Naive B cell (primary cell): ENCODE results near the gene CENPB. TPM values are rescaled to one million over a fixed set of nuclear protein-coding genes. Genes with fewer than 3 reads are reported as not detected.

Source experiments
- ATAC-seq, 2 donors: fragments of 150-1000 bp; cut with Tn5 transposase; 2 replicates each; pipeline ENCODE4 v1.10.0; 2021; ENCODE audit warnings: low read depth in 2 of 2, mild to moderate bottlenecking in 2 of 2, moderate library complexity in 2 of 2
- DNase-seq: peaks from one replicate; pipeline ENCODE4 v3.0.0; 2022
- H3K27ac Mint-ChIP-seq, 6 donors: one replicate each; pipeline ENCODE4 v1.8.0; 2020 to 2022; ENCODE audit warnings: mild to moderate bottlenecking in 6 of 6, mixed read lengths in 6 of 6, moderate library complexity in 5 of 6, inconsistent platforms in 2 of 6
- H3K27me3 Mint-ChIP-seq, 3 donors: one replicate each; pipeline ENCODE4 v1.8.0; 2021 to 2022; ENCODE audit warnings: mixed read lengths in 3 of 3, mild to moderate bottlenecking in 1 of 3
- H3K36me3 Mint-ChIP-seq, 2 donors: one replicate each; pipeline ENCODE4 v1.8.0; 2020 to 2022; ENCODE audit warnings: mixed read lengths in 2 of 2, inconsistent platforms in 1 of 2, mild to moderate bottlenecking in 1 of 2
- H3K4me1 Mint-ChIP-seq, 3 donors: one replicate each; pipeline ENCODE4 v1.8.0; 2020 to 2022; ENCODE audit warnings: mixed read lengths in 3 of 3, inconsistent platforms in 1 of 3, mild to moderate bottlenecking in 1 of 3, moderate library complexity in 1 of 3
- H3K4me3 Mint-ChIP-seq, 8 donors: one replicate each; pipeline ENCODE4 v1.8.0; 2020 to 2022; ENCODE audit warnings: mild to moderate bottlenecking in 8 of 8, mixed read lengths in 8 of 8, moderate library complexity in 8 of 8, inconsistent platforms in 2 of 8
- H3K9me3 Mint-ChIP-seq, 7 donors: one replicate each; pipeline ENCODE4 v1.8.0; 2020 to 2022; ENCODE audit warnings: mixed read lengths in 7 of 7, mild to moderate bottlenecking in 5 of 7, inconsistent platforms in 2 of 7, moderate library complexity in 1 of 7
- polyA plus RNA-seq, 6 donors: library from polyadenylated mRNA; unstranded; fragments of 300-500 nt; fragmentation: Illumina TruSeq; gene quantifications; one replicate each; pipeline ENCODE4 v1.2.3, GENCODE V29; 2021; ENCODE audit warnings: low read depth in 6 of 6

CENPB gene
- polyA plus RNA-seq, 6 donors from 2014 or later = 0.27 to 2.2 (median 1.6) TPM

- H3K9me3 Mint-ChIP-seq = peaks cover 0 to 2% (median 0%) of the 10 kb centered on the region in 7 donors
- H3K4me3 Mint-ChIP-seq = peak overlapping the region in 1 of 8 donors; percentile 56
- peak overlapping the region in 2 of 6 donors; percentile 91 for H3K27ac Mint-ChIP-seq
- ATAC-seq (no peak), DNase-seq (no peak)
- peaks cover 48 to 64% (median 62%) of the 10 kb centered on the region in 3 donors for H3K4me1 Mint-ChIP-seq
- H3K27me3 Mint-ChIP-seq = no peaks in the 10 kb centered on the region
- peaks cover 25 to 34% of the 10 kb centered on the region in 2 donors for H3K36me3 Mint-ChIP-seq
These were observed 16.7 kb upstream of the CENPB start for GRCh38 chr20:3803289-3803688.

GRCh38 chr20:3802524-3803239 is 16.1 kb upstream of the CENPB start:
- ATAC-seq (no peak), DNase-seq (no peak)
- peaks cover 25 to 34% of the 10 kb centered on the region in 2 donors for H3K36me3 Mint-ChIP-seq
- no peaks in the 10 kb centered on the region for H3K27me3 Mint-ChIP-seq
- peak overlapping the region in 6 of 8 donors; percentile 40 to 85 (median 52) for H3K4me3 Mint-ChIP-seq
- peak overlapping the region; percentile 54 to 91 (median 89) for H3K27ac Mint-ChIP-seq
- H3K4me1 Mint-ChIP-seq = peaks cover 54 to 70% (median 68%) of the 10 kb centered on the region in 3 donors
- H3K9me3 Mint-ChIP-seq = peaks cover 0 to 2% (median 0%) of the 10 kb centered on the region in 7 donors

- no peak for DNase-seq
- Mint-ChIP-seq H3K9me3 (peaks cover 0 to 2% (median 0%) of the 10 kb centered on the region in 7 donors), H3K4me3 (peak overlapping the region in 1 of 8 donors; percentile 44), H3K36me3 (peaks cover 25 to 34% of the 10 kb centered on the region in 2 donors), H3K27ac (peak overlapping the region in 4 of 6 donors; percentile 44 to 91 (median 80)), H3K27me3 (no peaks in the 10 kb centered on the region), H3K4me1 (peaks cover 62 to 74% (median 71%) of the 10 kb centered on the region in 3 donors)
- no peak for ATAC-seq
These were observed 15.3 kb upstream of the CENPB start for GRCh38 chr20:3801846-3802245.

- no peak for DNase-seq
These were observed 14.8 kb upstream of the CENPB start for GRCh38 chr20:3801299-3801698.

GRCh38 chr20:3800878-3801260 is 14.3 kb upstream of the CENPB start:
- Mint-ChIP-seq H3K27me3 (no peaks in the 10 kb centered on the region), H3K27ac (peak overlapping the region in 3 of 6 donors; percentile 49 to 98 (median 91)), H3K9me3 (peaks cover 0 to 2% (median 0%) of the 10 kb centered on the region in 7 donors), H3K4me3 (peak overlapping the region in 2 of 8 donors; percentile 37 to 85), H3K36me3 (peaks cover 25 to 34% of the 10 kb centered on the region in 2 donors), H3K4me1 (peaks cover 65 to 78% (median 75%) of the 10 kb centered on the region in 3 donors)
- ATAC-seq (no peak), DNase-seq (no peak)

More at GRCh38 chr20:3801299-3801698, 14.8 kb upstream of the CENPB start:
- Mint-ChIP-seq H3K4me1 (peaks cover 65 to 77% (median 74%) of the 10 kb centered on the region in 3 donors), H3K4me3 (peak overlapping the region in 2 of 8 donors; percentile 20 to 85), H3K27me3 (no peaks in the 10 kb centered on the region), H3K9me3 (peaks cover 0 to 2% (median 0%) of the 10 kb centered on the region in 7 donors), H3K27ac (peak overlapping the region in 5 of 6 donors; percentile 37 to 98 (median 49)), H3K36me3 (peaks cover 25 to 34% of the 10 kb centered on the region in 2 donors)
- ATAC-seq = no peak

- H3K27ac Mint-ChIP-seq = peak overlapping the region in 5 of 6 donors; percentile 91 to 100 (median 98)
- no peak for ATAC-seq
- peaks cover 21 to 31% of the 10 kb centered on the region in 2 donors for H3K36me3 Mint-ChIP-seq
- H3K4me3 Mint-ChIP-seq = peak overlapping the region; percentile 75 to 95 (median 90)
- peaks cover 0 to 2% (median 0%) of the 10 kb centered on the region in 7 donors for H3K9me3 Mint-ChIP-seq
- peaks cover 66 to 80% (median 79%) of the 10 kb centered on the region in 3 donors for H3K4me1 Mint-ChIP-seq
- DNase-seq = no peak
- H3K27me3 Mint-ChIP-seq = no peaks in the 10 kb centered on the region
These were observed 13.8 kb upstream of the CENPB start for GRCh38 chr20:3800256-3800877.

GRCh38 chr20:3798908-3799248 is 12.3 kb upstream of the CENPB start:
- DNase-seq = no peak
- Mint-ChIP-seq H3K9me3 (peaks cover 0 to 3% (median 0%) of the 10 kb centered on the region in 7 donors), H3K4me1 (peaks cover 59 to 79% (median 76%) of the 10 kb centered on the region in 3 donors), H3K27me3 (no peaks in the 10 kb centered on the region), H3K4me3 (peak overlapping the region; percentile 52 to 95 (median 87)), H3K27ac (peak overlapping the region; percentile 91 to 100 (median 98)), H3K36me3 (peaks cover 13 to 18% of the 10 kb centered on the region in 2 donors)
- ATAC-seq = no peak

- H3K27me3 Mint-ChIP-seq = no peaks in the 10 kb centered on the region
- H3K9me3 Mint-ChIP-seq = peaks cover 0 to 3% (median 0%) of the 10 kb centered on the region in 7 donors
- peak overlapping the region; percentile 75 to 95 (median 90) for H3K4me3 Mint-ChIP-seq
- H3K4me1 Mint-ChIP-seq = peaks cover 54 to 74% (median 71%) of the 10 kb centered on the region in 3 donors
- peaks cover 8 to 13% of the 10 kb centered on the region in 2 donors for H3K36me3 Mint-ChIP-seq
- ATAC-seq = no peak
- no peak for DNase-seq
- H3K27ac Mint-ChIP-seq = peak overlapping the region; percentile 74 to 100 (median 98)
These were observed 11.8 kb upstream of the CENPB start for GRCh38 chr20:3798373-3798768.

GRCh38 chr20:3797592-3798372 is 11.2 kb upstream of the CENPB start:
- DNase-seq (no peak), ATAC-seq (no peak)
- Mint-ChIP-seq H3K36me3 (peaks cover 5 to 8% of the 10 kb centered on the region in 2 donors), H3K4me3 (peak overlapping the region; percentile 75 to 95 (median 90)), H3K27ac (peak overlapping the region; percentile 74 to 100 (median 98)), H3K9me3 (peaks cover 0 to 3% (median 0%) of the 10 kb centered on the region in 7 donors), H3K27me3 (no peaks in the 10 kb centered on the region), H3K4me1 (peaks cover 50 to 69% (median 66%) of the 10 kb centered on the region in 3 donors)

GRCh38 chr20:3797226-3797545 is 10.6 kb upstream of the CENPB start:
- ATAC-seq (no peak), DNase-seq (no peak)
- Mint-ChIP-seq H3K4me3 (peak overlapping the region; percentile 75 to 95 (median 90)), H3K27ac (peak overlapping the region in 5 of 6 donors; percentile 70 to 100 (median 91)), H3K9me3 (peaks cover 0 to 3% (median 0%) of the 10 kb centered on the region in 7 donors), H3K36me3 (peaks cover 0 to 2% of the 10 kb centered on the region in 2 donors), H3K27me3 (no peaks in the 10 kb centered on the region), H3K4me1 (peaks cover 44 to 63% (median 61%) of the 10 kb centered on the region in 3 donors)

- peaks cover 43 to 62% (median 61%) of the 10 kb centered on the region in 3 donors for H3K4me1 Mint-ChIP-seq
- no peak for DNase-seq
- H3K27me3 Mint-ChIP-seq = no peaks in the 10 kb centered on the region
- peak overlapping the region; percentile 84 to 95 (median 92) for H3K4me3 Mint-ChIP-seq
- no peaks in the 10 kb centered on the region for H3K36me3 Mint-ChIP-seq
- peak overlapping the region in 4 of 6 donors; percentile 27 to 98 (median 78) for H3K27ac Mint-ChIP-seq
- H3K9me3 Mint-ChIP-seq = peaks cover 0 to 3% (median 0%) of the 10 kb centered on the region in 7 donors
- no peak for ATAC-seq
These were observed 10.1 kb upstream of the CENPB start for GRCh38 chr20:3796477-3797225.
